ENCODE measurements around the gene PURA.

Gene PURA

DNA sequence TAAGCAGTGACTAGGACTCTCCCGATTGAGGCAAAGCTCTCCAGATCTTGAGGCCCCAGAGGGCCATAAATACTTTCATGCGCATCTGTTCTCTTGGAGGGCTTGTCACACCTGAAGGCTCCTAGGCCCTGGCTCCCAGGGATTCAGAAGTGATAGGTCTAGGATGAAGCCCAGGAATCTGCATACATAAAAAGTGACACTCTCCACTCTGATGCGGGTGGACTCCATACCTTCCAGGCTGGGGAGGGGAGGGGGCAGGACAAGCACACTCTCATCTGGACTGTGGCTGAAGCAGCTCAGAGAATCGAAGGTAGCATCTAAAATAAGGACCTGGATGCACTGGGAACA lies 52.0 kb downstream of the PURA start:
- in situ Hi-C loops (cut with MboI; ENCODE audit: low sequenced_read_pairs), result no loop called here
- no peaks in the 10 kb centered on the region for H3K4me1 ChIP-seq
- H3K4me3 ChIP-seq, result no peak overlapping the region
- no peaks in the 10 kb centered on the region for H3K27me3 ChIP-seq (ENCODE audit: low read depth)
- H3K36me3 ChIP-seq (replicated peaks), result no peaks in the 10 kb centered on the region
- no peak for DNase-seq (ENCODE audit: low spot score in 2 of 2)
- H3K9me3 ChIP-seq, result no peaks in the 10 kb centered on the region

DNA sequence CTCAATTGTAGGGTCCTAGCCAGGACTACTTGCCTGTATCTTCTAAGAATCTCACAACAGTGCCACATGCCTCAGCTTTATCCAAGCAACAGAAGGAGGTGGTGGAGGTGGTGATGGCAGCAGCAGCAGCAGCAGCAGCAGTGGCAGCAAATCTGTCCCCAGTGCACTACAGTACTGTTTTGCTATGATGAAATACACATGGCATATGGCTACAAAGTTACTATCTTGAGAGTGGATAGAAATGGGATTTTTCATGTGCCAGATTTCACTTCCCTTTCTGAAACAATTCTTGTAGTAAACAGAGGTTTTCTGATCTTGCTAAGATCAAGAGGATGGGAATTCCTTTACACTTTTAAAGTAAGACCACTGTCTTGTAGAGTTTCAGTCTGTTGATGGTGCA lies 53.0 kb downstream of the PURA start:
- in situ Hi-C loops (cut with MboI; ENCODE audit: low sequenced_read_pairs), result no loop called here

GRCh38 chr5:140168371-140168770 lies 54.5 kb downstream of the PURA start:
- Histone ChIP-seq H3K4me1 (no peaks in the 10 kb centered on the region), H3K27me3 (ENCODE audit: low read depth) (no peaks in the 10 kb centered on the region), H3K9me3 (no peaks in the 10 kb centered on the region), H3K36me3 (replicated peaks) (no peaks in the 10 kb centered on the region), H3K4me3 (no peak overlapping the region)
- in situ Hi-C loops (cut with MboI; ENCODE audit: low sequenced_read_pairs), result no loop called here
- DNase-seq (ENCODE audit: low spot score in 2 of 2), result no peak

More for the DNA sequence above, 53.0 kb downstream of the PURA start:
- no peak overlapping the region for H3K4me3 ChIP-seq
- no peaks in the 10 kb centered on the region for H3K27me3 ChIP-seq (ENCODE audit: low read depth)
- no peaks in the 10 kb centered on the region for H3K36me3 ChIP-seq (replicated peaks)
- H3K9me3 ChIP-seq, result no peaks in the 10 kb centered on the region
- H3K4me1 ChIP-seq, result no peaks in the 10 kb centered on the region
- no peak for DNase-seq (ENCODE audit: low spot score in 2 of 2)

GRCh38 chr5:140169410-140169809 lies 55.5 kb downstream of the PURA start:
- Histone ChIP-seq H3K9me3 (no peaks in the 10 kb centered on the region), H3K36me3 (replicated peaks) (no peaks in the 10 kb centered on the region), H3K4me1 (peaks cover 3% of the 10 kb centered on the region), H3K4me3 (no peak overlapping the region), H3K27me3 (ENCODE audit: low read depth) (no peaks in the 10 kb centered on the region)
- DNase-seq (ENCODE audit: low spot score in 2 of 2), result no peak
- in situ Hi-C loops (cut with MboI; ENCODE audit: low sequenced_read_pairs), result no loop called here

- in situ Hi-C loops (cut with MboI; ENCODE audit: low sequenced_read_pairs), result no loop called here
- Histone ChIP-seq H3K4me1 (peaks cover 6% of the 10 kb centered on the region), H3K36me3 (replicated peaks) (0 out of 2 replicates have a peak, but pooled peaks cover 3% of the 10 kb centered on the region), H3K4me3 (no peak overlapping the region), H3K27me3 (ENCODE audit: low read depth) (no peaks in the 10 kb centered on the region), H3K9me3 (no peaks in the 10 kb centered on the region)
- no peak for DNase-seq (ENCODE audit: low spot score in 2 of 2)
Observed at GRCh38 chr5:140172483-140172882, 58.6 kb downstream of the PURA start.

- H3K27me3 ChIP-seq (ENCODE audit: low read depth), result no peaks in the 10 kb centered on the region
- H3K36me3 ChIP-seq (replicated peaks), result 0 out of 2 replicates have a peak, but pooled peaks cover 3% of the 10 kb centered on the region
- no peak overlapping the region for H3K4me3 ChIP-seq
- in situ Hi-C loops (cut with MboI; ENCODE audit: low sequenced_read_pairs), result no loop called here
- no peak for DNase-seq (ENCODE audit: low spot score in 2 of 2)
- no peaks in the 10 kb centered on the region for H3K9me3 ChIP-seq
- peaks cover 6% of the 10 kb centered on the region for H3K4me1 ChIP-seq
Observed at GRCh38 chr5:140174014-140174413, 60.1 kb downstream of the PURA start.

DNA sequence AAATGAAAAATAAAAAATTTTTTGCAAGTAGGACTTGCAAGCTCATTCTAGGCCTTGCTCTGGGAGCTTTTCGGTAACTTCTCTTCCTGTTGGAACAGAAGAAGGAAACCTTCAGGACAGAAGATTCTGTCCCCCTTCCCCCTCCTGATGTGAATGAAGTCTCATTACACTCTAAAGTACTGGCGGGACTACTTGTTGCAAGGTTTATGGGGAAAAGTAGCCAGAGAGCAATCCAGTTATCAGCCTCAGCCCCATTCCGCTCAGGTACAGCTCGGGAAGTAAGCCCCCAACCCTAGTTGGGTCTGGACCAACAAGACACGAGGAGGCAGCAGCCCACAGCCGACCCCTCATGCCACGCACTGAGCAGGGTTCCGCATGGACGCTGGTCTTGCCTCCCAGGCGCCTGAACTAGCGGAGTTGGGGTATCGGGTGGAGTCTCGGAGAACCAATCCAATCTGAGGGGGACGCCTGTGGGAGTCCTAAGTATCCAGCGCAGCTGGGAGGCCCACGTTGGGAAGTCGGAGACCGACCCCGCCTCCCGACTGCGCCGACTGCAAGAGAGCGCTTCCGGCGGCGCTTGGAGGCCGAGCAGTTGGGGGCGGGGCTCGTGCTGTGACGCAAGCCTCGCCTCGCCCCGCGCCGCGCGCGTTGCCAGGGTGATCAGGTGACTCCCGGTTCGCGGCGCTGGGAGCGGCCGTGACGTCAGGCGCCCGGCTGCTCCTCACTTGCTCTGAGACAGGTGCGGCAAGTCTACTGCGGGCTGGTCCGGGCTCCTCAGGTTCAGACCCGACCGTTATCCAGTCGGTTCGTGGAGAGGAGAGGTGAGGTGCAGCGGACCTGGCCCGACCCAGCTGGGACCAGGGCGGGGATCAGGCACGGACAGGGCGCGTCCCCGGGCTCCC lies 60.8 kb downstream of the PURA start, which contains the start of gene CYSTM1:
Gene CYSTM1 (plus strand): TSS at position 724 of the 902 bp plus-strand sequence. CDS start 19,278 bp downstream, outside the sequence.
- H3K27me3 ChIP-seq (ENCODE audit: low read depth), result no peaks in the 10 kb centered on the region
- H3K4me3 ChIP-seq, result peak within 1 kb of the TSS; percentile 96
- DNase-seq (ENCODE audit: low spot score in 2 of 2), result peak; percentile 90 to 97
- no peaks in the 10 kb centered on the region for H3K9me3 ChIP-seq
- in situ Hi-C loops (cut with MboI; ENCODE audit: low sequenced_read_pairs), result no loop called here
- H3K36me3 ChIP-seq (replicated peaks), result 0 out of 2 replicates have a peak, but pooled peaks cover 3% of the 10 kb centered on the region
- H3K4me1 ChIP-seq, result peaks cover 6% of the 10 kb centered on the region
